Vagina (tissue), 2 donors: Measurements from ENCODE around the gene IST1. TPM values are rescaled to one million over a fixed set of nuclear protein-coding genes. Genes with fewer than 3 reads are reported as not detected.

Experiments used
- DNase-seq, 2 donors: peaks; one replicate each; pipeline ENCODE4 v3.0.0-alpha.2; 2017; ENCODE audit errors: extremely low spot score in 2 of 2
- H3K27ac ChIP-seq: fragments of 200-600 bp; sonication (generic); one replicate; pipeline ENCODE4 v1.5.1; 2019
- H3K27me3 ChIP-seq: fragments of 200-600 bp; sonication (generic); one replicate; pipeline ENCODE4 v1.5.1; 2019
- H3K36me3 ChIP-seq, 2 donors: fragments of 200-600 bp; sonication (generic); one replicate each; pipeline ENCODE4 v1.5.1; 2017 to 2019
- H3K4me1 ChIP-seq: fragments of 200-600 bp; sonication (generic); one replicate; pipeline ENCODE4 v1.5.1; 2019
- H3K4me3 ChIP-seq, 2 donors: fragments of 200-600 bp; sonication (generic); 1 replicate in 1 of 2; 2 replicates in 1 of 2; pipeline ENCODE4 v1.5.1; 2016 to 2019
- H3K9me3 ChIP-seq: fragments of 200-600 bp; sonication (generic); one replicate; pipeline ENCODE4 v1.5.1; 2019
- CTCF ChIP-seq, 3 experiments: fragments of 450-650 bp in 2 of 3; fragments of 200-600 bp in 1 of 3; sonication (generic) in 1 of 3; IDR thresholded peaks; one replicate each; pipeline ENCODE4 v1.5.1; 2017 to 2019; ENCODE audit warnings: antibody characterized with exemption in 3 of 3, mild to moderate bottlenecking in 2 of 3, moderate library complexity in 2 of 3
- POLR2A ChIP-seq, 2 donors: fragments of 450-650 bp; IDR thresholded peaks; one replicate each; pipeline ENCODE4 v1.6.1; 2017; ENCODE audit warnings: antibody characterized with exemption in 2 of 2, mild to moderate bottlenecking in 2 of 2, moderate library complexity in 2 of 2
- POLR2AphosphoS5 ChIP-seq, 2 donors: sonication (generic); formaldehyde crosslinking; IDR thresholded peaks; one replicate each; pipeline ENCODE4 v1.9.0; 2017; ENCODE audit warnings: antibody characterized with exemption in 2 of 2, mild to moderate bottlenecking in 2 of 2, low read depth in 1 of 2; ENCODE audit not compliant: insufficient read depth in 1 of 2
- intact Hi-C: fragments of 100-400 bp; cut with DNase I; formaldehyde crosslinking; loops from one replicate; pipeline ENCODE4 v1.15.1; 2023
- total RNA-seq: library from RNA; depleted of rRNA; stranded (reverse); fragments of >200 nt; gene quantifications from one replicate; pipeline ENCODE4 v1.2.3, GENCODE V29; 2016

Gene IST1
- 159 TPM for total RNA-seq

GRCh38 chr16:71894921-71895678 is at the start of gene IST1:
Gene IST1 (plus strand): TSS chr16:71895531. CDS start chr16:71915641, 20,110 bp downstream.
- Histone ChIP-seq H3K4me3 (peak within 1 kb of the TSS; percentile 61 to 75), H3K36me3 (no peaks in the 10 kb centered on the region), H3K4me1 (peaks cover 42% of the 10 kb centered on the region), H3K27ac (peak within 1 kb of the TSS; percentile 99), H3K27me3 (no peaks in the 10 kb centered on the region), H3K9me3 (no peaks in the 10 kb centered on the region)
- intact Hi-C loops = no loop called here
- peak in 1 of 2 donors; percentile 97 for DNase-seq
- TF ChIP-seq CTCF (IDR thresholded peaks at IDR 0.05) (no peak), POLR2AphosphoS5 (IDR thresholded peaks at IDR 0.05; ENCODE audit: insufficient read depth in 1 of 2, low read depth in 1 of 2) (peak; percentile 90 to 99), POLR2A (IDR thresholded peaks at IDR 0.05) (peak; percentile 57 to 70)

- peaks cover 0 to 21% of the 10 kb centered on the region in 2 donors for H3K36me3 ChIP-seq
- H3K4me3 ChIP-seq = peak within 1 kb of the TSS; percentile 62 to 94
- peak within 1 kb of the TSS; percentile 78 for H3K27ac ChIP-seq
- no peaks in the 10 kb centered on the region for H3K9me3 ChIP-seq
- peak in 1 of 2 donors; percentile 93 for DNase-seq
- intact Hi-C loops = no loop called here
- TF ChIP-seq POLR2A (IDR thresholded peaks at IDR 0.05) (peak in 1 of 2 donors; percentile 71), CTCF (IDR thresholded peaks at IDR 0.05) (no peak), POLR2AphosphoS5 (IDR thresholded peaks at IDR 0.05; ENCODE audit: insufficient read depth in 1 of 2, low read depth in 1 of 2) (peak; percentile 72 to 95)
- H3K4me1 ChIP-seq = peaks cover 10% of the 10 kb centered on the region
- H3K27me3 ChIP-seq = no peaks in the 10 kb centered on the region
Observed at GRCh38 chr16:71845639-71846430, 49.5 kb upstream of the IST1 start, which contains the start of gene ATXN1L. Gene ATXN1L (plus strand): TSS chr16:71845976. CDS start chr16:71849741, 3,765 bp downstream.

GRCh38 chr16:71846431-71846830 is 48.9 kb upstream of the IST1 start:
- intact Hi-C loops = no loop called here

GRCh38 chr16:71847096-71847495 is 48.2 kb upstream of the IST1 start:
- DNase-seq = no peak

More at GRCh38 chr16:71846431-71846830, 48.9 kb upstream of the IST1 start:
- peak overlapping the region; percentile 62 to 94 for H3K4me3 ChIP-seq
- H3K4me1 ChIP-seq = peaks cover 10% of the 10 kb centered on the region
- H3K27ac ChIP-seq = peak overlapping the region; percentile 78
- peaks cover 0 to 26% of the 10 kb centered on the region in 2 donors for H3K36me3 ChIP-seq
- DNase-seq = no peak
- no peaks in the 10 kb centered on the region for H3K9me3 ChIP-seq
- no peaks in the 10 kb centered on the region for H3K27me3 ChIP-seq
- no peak for TF ChIP-seq CTCF (IDR thresholded peaks at IDR 0.05)
- no peak for TF ChIP-seq POLR2AphosphoS5 (IDR thresholded peaks at IDR 0.05; ENCODE audit: insufficient read depth in 1 of 2, low read depth in 1 of 2)

More at GRCh38 chr16:71847096-71847495, 48.2 kb upstream of the IST1 start:
- no peak for TF ChIP-seq POLR2AphosphoS5 (IDR thresholded peaks at IDR 0.05; ENCODE audit: insufficient read depth in 1 of 2, low read depth in 1 of 2)
- TF ChIP-seq CTCF (IDR thresholded peaks at IDR 0.05) = no peak
- TF ChIP-seq POLR2A (IDR thresholded peaks at IDR 0.05) = no peak
- H3K4me1 ChIP-seq = peaks cover 10% of the 10 kb centered on the region
- H3K9me3 ChIP-seq = no peaks in the 10 kb centered on the region
- H3K27ac ChIP-seq = peak overlapping the region; percentile 78
- no peaks in the 10 kb centered on the region for H3K27me3 ChIP-seq
- peaks cover 0 to 26% of the 10 kb centered on the region in 2 donors for H3K36me3 ChIP-seq
- intact Hi-C loops = no loop called here
- peak overlapping the region; percentile 62 to 94 for H3K4me3 ChIP-seq
